Retinal pigment epithelial cell (primary cell): Measurements from ENCODE around the gene FOXD1.

ENCODE experiments used
- DNase-seq: peaks from one replicate; pipeline ENCODE4 v3.0.0-alpha.2; 2010; ENCODE audit warnings: low read depth
- H3K4me3 ChIP-seq: 2 replicates; pipeline ENCODE4 v1.5.1; 2011; ENCODE audit warnings: mild to moderate bottlenecking, low read length, control low read depth, moderate library complexity
- CTCF ChIP-seq: conservative IDR thresholded peaks from 2 replicates; pipeline ENCODE4 v1.5.1; 2011; ENCODE audit warnings: low read depth, low read length, control low read depth, inconsistent platforms

Gene FOXD1

DNA sequence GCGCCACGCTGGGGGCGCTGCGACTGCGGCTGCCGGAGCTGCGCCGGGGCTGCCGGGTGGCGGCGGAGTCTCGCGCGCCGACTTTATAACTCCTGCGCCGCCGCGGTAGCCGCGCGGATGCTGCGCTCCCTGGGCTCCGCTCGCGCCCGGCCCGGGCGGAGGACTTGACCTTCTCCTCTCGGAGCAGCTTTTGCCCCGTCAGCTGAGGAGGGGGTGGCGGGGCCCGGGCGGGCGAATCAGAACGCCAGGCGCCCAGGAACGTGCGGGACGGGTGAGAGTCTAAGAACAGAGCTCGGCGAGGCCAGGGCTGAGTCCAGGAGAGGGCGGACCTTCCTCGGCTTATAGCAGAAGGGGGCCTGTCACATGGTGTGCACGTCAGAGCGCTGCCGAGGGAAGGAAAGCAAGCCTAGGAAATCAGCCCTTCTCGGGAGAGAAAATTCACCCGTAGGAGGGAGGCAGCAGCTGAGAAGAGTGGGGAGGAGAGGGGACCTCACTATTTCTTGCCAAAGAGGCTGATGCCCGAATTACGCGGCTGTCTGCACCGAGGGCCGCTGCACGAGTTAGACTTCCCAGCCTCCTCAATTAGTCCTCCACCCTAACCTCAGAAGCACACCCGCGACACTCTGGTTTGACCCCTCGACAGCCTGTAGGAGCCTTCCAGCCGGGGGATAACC lies at the start of gene FOXD1:
FOXD1 (minus strand) TSS at position 315 of the 674 bp plus-strand sequence. CDS start 415 bp downstream, outside the sequence.
- peak within 1 kb of the TSS; percentile 72 for H3K4me3 ChIP-seq
- peak; percentile 94 for DNase-seq
- no peak for TF ChIP-seq CTCF

DNA sequence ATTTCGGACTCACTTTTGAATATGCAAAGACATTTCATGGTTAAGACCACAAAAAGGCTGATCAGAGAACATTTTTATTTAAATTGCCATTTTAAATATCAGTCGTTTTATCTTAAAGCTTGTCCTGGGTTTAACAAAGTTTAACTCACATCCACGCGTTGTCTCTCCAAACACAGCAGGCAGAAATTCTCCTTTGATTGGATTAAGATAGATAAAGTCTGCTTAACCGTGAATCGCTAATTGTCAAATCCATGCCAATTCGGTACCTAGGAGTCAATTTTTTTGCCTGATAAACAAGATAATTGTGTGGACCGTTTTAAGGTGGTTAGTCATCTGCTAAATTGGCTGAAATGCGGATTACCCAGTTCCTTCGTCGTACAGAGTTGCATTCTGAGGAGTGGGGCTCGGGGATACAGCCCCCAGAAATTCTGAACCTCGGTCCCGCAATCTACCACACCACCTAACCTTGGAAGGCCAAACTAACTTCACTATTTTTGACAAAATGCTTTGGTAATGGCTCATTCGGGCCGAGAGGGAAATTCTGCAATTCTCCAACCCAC lies 49.0 kb upstream of the FOXD1 start:
- H3K4me3 ChIP-seq = peak overlapping the region; percentile 89
- DNase-seq = no peak
- no peak for TF ChIP-seq CTCF

GRCh38 chr5:73496984-73497457 lies 48.4 kb upstream of the FOXD1 start:
- DNase-seq = peak; percentile 47
- H3K4me3 ChIP-seq = peak overlapping the region; percentile 89
- peak; percentile 49 for TF ChIP-seq CTCF

DNA sequence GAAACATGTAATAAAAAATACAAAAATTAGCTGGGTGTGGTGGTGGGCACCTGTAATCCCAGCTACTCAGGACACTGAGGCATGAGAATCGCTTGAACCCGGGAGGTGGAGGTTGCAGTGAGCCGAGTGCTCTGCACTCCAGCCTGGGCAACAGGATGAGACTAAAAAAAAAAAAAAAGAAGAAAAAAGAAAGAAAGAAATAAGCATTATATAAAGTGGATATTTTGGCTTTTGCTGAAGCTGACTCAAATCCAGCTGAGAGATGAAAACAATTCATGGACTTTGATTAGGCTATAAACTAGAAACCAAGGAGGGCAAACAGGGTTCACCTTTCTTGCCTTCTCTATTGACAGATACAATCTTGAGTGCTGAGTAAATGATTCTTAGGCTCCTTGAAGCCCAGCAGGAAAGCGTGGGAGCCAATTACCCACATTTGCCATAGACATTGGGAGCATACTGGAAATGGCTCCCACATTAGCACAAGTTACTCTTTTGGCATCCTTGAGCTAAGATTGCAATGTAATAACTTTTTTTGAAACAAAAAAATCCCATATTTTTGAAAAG lies 47.3 kb upstream of the FOXD1 start:
- no peak overlapping the region for H3K4me3 ChIP-seq
- TF ChIP-seq CTCF = no peak

DNA sequence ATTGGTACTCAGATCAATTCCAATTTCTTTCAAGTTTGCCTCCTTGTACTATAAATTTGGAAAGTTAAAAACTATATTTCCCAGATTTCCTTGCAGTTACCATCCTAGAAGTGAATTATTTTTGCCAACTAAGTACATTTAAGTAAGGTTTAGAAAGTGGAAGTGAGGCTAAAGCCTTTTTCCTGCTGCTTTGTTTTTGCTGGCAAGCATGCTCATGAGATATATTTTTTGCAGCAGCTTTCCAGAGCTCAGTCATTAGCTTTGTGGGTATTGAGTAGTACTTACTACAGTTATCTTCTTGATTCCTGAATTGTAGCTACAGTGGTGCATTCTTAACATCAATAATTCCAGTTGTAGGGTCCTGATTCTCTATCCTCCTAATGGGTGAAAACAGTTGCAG lies 46.1 kb upstream of the FOXD1 start:
- H3K4me3 ChIP-seq = no peak overlapping the region
- TF ChIP-seq CTCF = no peak
- DNase-seq = no peak

More for the DNA sequence above, 47.3 kb upstream of the FOXD1 start:
- no peak for DNase-seq

- DNase-seq = no peak
- TF ChIP-seq CTCF = no peak
- H3K4me3 ChIP-seq = no peak overlapping the region
Observed at GRCh38 chr5:73493421-73493820, 44.8 kb upstream of the FOXD1 start.
